GM19238 (cell line): ENCODE data around the gene RPRD1A.
A peak's percentile ranks its signal among the peaks of the same experiment; 100 is the strongest.
"Not testable (repeated sequence)": the region's sequence is repeated elsewhere in the genome, so short reads cannot be mapped to it uniquely, and the experiment has no call there.

ENCODE experiments used
- DNase-seq: peaks from one replicate; pipeline ENCODE4 v3.0.0; 2011; ENCODE audit warnings: low spot score; ENCODE audit not compliant: insufficient read length

Gene RPRD1A

DNA sequence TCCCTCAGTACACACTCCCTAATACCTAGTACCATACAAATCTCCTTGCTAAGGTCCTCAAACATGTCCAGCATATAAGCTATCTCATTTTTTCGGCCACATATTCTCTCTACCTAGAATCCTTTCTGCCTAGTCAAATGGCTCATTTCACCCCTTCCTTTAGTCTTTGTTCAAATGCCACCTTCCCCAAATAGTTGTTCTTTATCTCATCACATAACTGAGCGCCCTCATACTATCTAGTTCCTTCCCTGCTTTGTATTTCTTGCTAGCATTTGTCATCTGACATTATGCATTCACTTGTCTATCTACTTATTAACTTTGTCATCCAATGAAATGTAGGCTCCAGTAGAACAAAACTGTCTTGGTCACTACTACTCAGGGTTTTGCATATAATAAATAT lies 35.5 kb downstream of the RPRD1A start:
- DNase-seq: no peak

DNA sequence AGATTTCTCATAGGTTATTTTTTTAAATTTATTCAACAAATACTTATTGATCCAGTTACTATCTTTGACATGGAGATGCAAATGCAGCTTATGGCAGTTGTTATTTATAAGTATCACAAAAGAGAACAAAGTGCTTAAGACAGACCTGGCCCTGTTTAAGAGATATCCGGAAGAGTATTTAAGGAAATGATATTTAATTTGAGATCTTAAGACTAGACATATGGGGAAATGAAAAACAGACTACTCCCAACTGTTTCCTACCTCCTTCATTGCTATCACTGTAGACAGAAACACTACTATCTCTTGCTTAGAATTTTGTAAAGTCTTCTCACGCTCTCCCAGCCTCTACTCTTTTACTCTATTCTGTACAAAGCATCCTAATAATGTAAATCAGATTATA lies 36.0 kb downstream of the RPRD1A start:
- no peak for DNase-seq

DNA sequence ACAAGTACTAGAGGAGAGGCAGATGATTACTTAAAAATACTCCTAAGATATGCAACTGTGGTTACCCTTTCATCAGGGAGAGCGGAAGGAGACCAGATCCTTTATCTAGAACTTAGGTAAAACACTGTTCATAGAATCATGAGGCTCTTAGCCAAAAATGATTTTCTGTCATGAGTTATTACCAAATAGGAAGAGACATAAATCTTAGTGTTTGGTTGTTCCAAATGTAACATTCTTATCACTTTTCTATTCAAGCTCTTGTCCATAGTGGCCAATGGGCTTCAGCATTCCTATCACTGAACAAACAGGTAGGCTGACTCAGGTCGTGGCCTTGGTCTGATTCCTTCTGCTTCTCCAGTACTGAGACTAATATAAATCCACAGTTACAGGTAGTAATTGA lies 38.5 kb downstream of the RPRD1A start:
- DNase-seq: no peak

DNA sequence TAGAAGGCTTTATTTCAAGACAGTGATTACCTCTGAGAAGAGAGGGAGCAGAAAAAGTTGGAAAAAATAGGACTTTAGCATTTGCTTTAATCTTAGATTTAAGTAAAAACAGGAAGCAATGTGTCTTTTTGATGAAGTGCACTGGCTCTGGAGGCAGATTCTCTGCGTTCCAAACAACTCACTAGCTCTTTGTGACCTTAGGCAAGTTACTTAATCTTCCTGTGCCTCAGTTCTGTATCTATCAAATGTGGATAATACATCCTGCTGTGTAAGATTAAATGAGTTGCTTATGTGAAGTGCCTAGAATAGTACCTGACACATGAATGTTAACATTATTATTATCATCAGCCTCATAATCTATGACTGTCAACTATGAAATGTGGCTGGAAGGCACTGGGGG lies 42.3 kb downstream of the RPRD1A start:
- DNase-seq: no peak

DNA sequence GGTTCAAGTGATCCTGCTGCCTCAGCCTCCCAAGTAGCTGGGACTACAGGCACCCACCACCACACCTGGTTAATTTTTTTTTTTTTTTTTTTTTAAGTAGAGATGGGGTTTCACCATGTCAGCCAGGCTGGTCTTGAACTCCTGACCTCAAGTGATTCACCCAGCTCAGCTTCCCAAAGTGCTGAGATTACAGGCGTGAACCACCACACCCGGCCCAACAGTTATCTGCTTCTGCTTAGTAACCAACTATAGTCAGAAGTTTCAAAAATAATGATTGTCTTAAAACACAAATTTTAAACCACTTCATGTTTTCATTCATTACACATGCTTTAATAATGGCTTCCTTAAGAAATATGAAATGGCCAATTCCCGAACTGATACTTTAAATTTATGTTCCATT lies 43.1 kb downstream of the RPRD1A start:
- not testable (repeated sequence) for DNase-seq

DNA sequence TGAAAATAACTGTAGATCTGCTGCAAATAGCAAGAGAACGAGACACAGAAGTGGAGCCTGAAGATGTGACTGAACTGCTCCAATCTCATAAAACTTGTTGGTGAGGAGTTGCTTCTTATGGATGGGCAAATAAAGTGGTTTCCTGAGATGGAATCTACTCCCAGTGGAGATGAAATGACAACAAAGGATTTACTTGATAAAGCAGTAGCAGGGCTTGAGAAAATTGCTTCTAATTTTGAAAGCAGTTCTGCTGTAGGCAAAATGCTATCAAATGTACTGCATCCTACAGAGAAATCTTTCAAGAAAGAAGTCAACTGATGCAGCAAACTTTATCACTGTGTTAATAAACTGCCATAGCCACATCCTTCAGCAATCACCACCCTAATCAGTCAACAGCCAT lies 44.0 kb downstream of the RPRD1A start:
- no peak for DNase-seq

DNA sequence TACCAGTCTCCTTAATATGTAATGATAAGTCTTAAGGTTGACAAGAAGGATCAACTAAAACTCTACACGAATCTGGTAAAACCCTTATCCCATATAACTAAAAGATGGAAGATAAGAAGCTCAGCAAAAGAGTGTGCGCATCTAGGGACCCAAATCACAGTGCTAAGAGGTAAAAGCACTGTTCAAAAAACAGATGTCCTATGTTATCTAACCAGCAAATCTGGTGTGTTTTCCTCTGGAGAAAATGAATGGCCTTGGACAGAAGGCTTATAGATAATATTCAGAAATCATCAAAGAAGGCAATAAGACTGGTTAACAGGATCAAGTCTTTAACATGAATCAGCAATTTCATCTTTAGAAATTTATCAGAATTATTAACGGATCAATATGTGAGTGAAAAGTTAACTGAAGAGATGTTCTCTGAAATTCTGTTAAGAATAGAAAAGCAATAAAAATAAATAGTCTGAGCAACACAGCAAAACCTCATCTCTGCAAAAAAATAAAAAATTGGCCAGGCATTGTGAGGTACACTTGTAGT lies 47.1 kb downstream of the RPRD1A start:
- DNase-seq: no peak

DNA sequence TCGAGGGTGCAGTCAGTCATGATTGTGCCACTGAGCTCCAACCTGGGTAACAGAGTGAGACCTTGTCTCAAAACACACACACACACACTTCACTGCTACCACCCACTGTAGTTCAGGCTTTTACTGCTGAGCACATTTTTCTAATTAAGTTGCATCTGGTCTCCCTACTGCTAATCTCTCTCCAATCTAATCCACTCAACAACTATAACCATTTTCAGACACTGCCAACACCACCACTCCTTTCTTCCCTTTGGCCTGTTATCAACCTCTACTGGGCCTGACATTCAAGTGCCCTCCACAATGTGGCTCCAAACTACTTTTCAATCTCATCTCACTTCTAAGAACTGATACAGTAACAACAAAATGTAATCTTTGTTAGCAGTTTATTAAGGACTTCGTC lies 50.1 kb downstream of the RPRD1A start:
- no peak for DNase-seq

DNA sequence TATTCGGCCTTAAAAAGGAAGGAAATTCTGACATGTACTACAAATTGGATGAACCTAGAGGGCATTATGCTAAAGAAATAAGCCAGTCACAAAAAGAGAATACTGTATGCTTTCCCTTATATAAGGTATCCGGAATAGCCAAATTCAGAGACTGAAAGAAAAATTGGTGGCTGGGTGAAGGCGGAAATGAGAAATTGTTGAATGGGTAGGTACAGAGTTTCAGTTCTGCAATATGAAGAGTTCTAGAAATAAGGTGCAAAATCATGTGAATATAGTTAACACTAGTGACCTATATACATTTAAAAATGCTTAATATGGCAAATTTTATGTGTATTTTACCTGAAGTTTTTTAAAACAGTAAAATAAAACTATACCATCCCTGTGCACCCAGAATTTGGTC lies 51.7 kb downstream of the RPRD1A start:
- peak; percentile 16 for DNase-seq

DNA sequence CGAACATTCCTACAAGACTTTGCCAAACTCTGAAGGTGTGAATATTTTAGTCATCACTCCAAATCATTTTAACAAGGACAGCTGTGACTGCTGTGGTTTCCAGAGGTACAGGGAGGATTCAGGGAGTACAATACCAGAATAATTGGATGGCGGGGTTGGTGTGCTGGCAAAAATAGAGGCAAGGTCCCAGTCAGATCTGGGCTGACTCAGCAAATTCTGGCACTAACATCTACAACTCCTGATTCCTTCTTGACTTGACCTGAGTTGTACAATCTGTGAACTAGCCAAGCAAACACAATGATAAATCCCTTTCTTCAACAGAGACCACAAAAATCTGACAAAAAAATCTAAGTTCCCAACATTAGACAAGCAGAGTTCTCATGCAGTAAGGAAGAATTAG lies 54.5 kb downstream of the RPRD1A start:
- DNase-seq: no peak

DNA sequence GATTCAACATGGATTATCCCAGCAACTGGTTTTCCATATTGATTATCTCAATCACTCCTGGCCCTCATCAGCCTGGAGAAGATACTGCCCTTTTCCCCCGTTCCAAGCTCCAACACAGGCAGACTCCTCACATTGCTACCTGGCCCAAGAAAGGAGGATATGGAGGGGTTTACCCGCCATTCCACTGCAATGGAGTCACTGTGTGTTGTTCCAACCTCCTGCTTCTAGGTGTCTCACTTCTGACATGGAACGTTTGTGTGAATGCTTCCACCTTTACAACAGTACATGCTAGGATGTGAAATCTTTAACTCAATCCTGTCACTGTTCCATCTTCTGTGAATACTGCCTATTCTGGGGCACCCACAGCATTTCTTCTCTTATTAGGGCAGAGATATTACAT lies 58.1 kb downstream of the RPRD1A start:
- DNase-seq: no peak

DNA sequence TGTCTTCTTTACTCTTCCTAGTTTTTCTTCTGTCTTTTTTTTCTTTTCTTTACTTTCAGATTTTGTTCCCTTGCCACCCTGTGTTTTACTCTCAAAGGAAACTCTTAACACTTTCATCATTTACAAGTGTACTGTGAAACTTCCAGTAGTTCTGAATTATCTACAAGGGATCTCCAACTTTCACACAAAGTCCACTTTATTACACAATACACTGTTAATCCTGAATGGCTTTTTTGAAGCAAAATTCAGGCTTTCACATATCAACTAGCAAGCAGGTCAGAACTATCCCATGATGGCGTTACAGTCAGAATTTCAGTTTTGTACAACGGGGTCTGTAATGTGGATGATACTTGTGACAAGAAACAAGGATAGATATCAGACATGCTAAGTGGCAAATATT lies 60.4 kb downstream of the RPRD1A start:
- no peak for DNase-seq

DNA sequence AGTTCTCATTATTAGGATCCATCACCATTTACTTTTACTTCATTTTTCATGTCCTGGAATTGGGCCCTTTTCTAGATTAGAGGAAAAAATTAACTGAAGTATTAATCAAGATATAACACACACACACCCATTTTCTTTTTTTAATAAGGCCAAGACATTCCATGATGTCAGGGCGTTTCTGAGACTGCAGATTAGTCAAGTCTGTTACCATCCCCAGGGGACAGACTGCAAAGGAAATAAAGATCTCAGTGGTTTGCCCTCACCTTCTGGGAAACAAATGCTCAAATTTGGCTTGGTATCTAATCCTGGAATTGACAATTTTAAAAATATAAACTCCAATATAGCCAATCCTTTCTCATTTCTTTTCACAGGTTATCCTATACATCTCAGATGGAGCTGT lies 67.4 kb downstream of the RPRD1A start:
- no peak for DNase-seq

DNA sequence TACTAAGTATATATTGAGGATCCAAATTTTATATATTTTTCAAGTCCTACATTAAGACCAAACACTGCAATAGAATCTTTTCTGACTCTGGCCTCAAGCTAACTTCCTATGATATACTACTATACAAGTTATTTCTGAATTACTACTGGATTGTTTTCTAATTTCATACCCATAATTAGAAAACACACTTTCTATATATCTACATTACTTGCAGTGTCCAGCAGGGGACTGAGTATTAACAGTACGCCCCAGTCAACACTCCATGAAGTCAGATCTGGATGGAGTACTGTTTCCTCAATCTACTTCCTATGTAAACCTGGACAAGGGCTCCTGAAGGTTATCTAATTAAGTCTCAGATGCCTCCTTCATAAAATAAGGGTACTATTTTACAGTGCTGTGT lies 68.4 kb downstream of the RPRD1A start:
- no peak for DNase-seq

DNA sequence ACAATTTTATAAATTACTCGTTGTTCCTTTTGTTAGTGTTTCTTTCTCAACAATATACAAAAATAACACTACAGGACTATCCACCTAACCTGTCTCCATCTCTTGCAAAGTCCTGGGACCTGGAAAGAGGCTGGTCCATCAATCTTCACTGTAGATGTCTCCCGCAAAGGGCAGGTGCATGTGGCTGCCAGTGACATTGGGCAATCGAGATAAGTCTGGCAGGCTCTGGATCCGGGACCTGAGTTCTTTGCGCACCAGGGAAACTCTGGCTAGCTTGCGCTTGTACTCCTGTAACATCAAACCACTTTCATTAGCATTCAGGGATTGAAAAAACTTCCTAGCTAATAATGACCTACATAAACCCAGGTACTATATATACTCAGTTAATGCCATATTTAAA lies 74.3 kb downstream of the RPRD1A start:
- DNase-seq: no peak

DNA sequence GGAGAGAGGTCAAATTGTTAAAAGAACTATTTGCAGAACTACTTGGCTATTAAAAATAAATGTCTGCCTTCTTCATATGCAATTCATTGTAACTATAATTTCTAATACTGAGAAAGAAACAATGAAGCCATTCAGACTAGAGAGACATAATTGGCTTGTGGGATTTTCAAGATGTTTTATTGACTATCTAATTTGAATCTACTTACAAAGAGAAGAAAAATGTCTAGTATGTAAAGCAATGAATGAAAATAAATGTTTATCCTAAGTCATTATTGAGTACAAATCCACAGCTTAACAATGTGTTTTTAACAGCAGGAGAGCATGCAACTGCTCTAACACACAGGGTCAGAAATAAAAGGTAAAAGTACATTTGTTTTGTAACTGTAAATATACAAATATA lies 75.7 kb downstream of the RPRD1A start:
- no peak for DNase-seq

DNA sequence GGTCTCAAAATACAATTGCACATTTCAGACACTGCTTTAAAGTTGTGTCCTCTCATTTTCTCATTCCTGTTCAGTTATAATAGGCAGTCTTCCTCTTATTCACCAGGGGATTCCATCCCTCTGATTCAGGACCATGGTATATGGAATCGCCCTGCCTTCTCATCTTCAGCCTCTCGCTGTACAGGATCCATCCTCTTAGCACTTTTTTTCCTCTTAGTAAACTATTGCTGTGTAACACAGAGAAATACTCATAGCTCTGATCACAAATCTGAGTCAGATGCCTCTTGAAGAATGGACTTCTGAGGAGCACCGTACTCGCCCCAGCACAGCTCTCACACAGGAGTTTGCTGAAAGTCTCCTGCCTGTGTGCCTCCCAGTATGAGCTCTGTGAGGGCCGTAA lies 83.5 kb downstream of the RPRD1A start:
- no peak for DNase-seq

DNA sequence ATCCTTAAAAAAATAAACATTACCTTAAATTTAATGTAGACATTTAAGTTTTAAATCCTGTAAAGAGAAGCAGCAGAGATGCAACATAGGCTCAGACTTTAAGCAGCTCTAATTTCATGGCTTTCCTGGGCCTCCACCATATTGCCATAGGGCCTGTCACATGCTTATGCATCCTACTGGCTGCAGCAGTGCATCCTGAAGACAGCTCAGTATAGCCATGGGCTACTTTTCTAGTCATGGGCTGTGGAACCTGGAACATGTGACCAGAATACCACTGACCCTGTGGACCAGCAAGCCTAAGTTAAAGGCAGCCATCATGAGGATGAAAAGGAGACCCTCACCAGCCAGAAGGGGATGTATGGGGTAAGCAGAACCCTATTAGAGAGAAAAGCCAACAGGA lies 84.2 kb downstream of the RPRD1A start:
- no peak for DNase-seq

DNA sequence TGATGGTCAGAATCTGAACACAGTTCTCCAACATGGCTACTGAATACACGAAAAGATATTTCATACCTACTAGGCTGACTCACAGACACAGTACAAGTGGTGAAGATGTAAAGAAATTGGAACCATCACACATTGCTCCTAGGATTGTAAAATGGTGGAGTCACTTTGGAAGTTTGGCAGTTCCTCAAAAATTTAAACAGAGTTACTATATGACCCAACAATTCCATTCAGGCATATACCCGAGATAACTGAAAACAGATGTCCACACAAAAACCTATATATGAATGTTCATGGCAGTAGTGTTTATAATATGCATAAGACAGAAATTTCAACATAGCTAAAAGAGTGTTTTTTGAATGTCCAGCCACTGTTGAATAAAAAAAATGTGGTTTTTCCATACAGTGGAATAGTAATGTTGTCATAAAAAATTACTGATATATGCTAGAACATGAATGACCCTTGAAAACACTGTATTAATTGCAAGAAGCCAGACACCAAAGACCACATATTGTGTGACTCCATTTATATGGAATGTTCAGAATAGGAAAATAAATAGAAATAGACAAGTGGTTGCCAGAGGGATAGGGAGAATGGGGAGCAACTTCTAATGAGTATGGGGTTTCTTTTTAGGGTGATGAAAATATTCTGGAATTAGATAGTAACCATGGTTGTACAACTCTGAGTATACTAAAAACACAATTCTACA lies 84.8 kb downstream of the RPRD1A start:
- no peak for DNase-seq

DNA sequence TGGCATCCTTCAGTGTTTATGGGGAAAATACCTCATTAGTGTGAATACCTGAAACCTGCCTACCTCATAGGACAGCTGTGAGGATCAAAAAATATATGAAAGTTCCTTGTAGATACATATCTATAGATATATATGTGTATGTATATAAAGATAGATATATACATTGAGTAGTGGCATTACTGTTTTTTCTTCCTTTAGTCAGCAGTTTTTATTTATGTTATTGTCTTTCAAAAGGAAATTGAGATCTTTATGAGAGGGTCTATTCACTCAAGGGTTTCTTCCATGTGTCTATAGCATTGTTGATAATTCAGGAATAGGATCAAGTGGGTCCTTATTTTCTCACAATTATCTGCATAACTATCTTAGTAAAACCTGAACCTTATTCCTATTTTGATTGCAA lies 88.2 kb downstream of the RPRD1A start:
- DNase-seq: no peak

DNA sequence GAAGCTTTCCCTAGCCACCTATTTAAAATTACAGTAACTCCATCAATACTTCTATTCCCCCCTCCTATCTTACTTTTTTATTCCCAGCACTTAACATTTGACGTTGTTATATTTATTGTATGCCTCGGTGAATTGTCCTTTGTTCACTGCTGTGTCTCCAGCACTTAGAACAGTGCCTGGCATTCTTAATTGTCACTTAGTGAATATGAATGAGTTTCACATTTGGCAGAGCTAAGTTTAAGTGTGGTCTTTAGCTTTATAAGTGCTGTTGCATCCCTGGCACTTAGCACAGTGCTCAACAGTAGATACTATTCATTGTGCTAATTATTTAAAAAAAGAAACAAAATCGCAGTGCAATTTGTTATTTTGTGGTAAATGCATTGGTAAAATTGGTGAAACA lies 93.2 kb downstream of the RPRD1A start:
- no peak for DNase-seq

DNA sequence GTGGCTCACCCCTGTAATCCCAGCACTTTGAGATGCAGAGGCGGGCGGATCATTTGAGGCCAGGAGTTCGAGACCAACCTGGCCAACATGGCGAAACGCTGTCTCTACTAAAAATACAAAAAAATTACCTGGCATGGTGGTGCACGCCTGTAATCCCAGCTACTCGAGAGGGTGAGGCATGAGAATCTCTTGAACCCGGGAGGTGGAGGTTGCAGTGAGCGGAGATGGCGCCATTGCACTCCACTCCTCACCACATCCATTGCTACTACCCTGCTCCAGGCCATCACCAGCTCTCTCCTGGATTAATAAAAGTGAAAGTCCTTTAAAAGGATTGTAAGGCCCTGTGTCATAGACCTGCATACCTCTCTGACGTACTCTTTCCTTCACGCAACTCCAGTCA lies 93.7 kb downstream of the RPRD1A start:
- no peak for DNase-seq

DNA sequence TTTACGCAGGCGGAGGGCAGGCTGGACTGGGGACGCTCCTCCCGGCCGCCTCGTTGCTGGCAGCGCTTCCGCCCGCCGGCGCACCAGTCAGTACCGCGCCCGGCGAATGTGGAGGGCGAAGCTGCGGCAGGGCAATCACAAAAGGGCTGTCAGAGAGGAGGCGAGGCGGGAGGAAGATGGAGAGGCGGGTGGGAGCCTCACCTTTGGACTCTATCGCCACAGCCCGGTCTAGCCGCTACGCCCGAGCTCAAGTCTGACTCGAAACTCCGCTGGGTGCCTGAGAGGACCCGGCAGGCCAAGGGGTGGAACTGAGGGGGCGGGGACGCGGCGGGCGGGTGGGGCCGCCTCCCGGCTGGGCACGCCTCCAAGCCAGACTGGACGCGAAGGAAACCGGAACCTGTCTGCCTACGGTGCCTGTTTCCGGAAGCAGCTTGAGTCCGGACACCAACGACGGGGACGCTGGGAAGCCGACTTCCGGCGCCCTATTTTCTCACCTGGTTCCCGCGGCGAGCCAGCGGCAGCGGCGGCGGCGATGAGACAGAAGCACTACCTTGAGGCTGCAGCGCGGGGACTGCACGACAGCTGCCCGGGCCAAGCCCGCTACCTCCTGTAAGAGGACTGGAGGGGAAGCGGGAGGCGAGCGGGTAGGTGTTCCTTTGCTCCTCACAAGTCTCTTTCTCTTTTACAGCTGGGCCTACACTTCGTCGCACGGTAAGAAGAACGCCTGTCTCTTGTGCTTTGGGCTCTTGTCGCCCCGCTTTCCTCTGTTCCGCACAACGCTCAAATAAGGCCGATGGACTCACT lies 95.0 kb downstream of the RPRD1A start, which contains the start of gene RMP24:
RMP24 (plus strand) TSS at position 483 of the 804 bp plus-strand sequence.
- DNase-seq: peak; percentile 89
